Natural killer cell (primary cell): ENCODE data around the gene ATG3. TPM values are rescaled to one million over a fixed set of nuclear protein-coding genes. Genes with fewer than 3 reads are reported as not detected.
"Not testable (repeated sequence)": the region's sequence is repeated elsewhere in the genome, so short reads cannot be mapped to it uniquely, and the experiment has no call there.

Source experiments
- ATAC-seq, 3 donors: fragments of 150-1000 bp in 2 of 3; fragments of 200-7000 bp in 1 of 3; cut with Tn5 transposase; 1 replicate in 1 of 3; 2 replicates in 2 of 3; pipeline ENCODE4 v1.10.0; 2021; ENCODE audit warnings: mild to moderate bottlenecking in 2 of 3, moderate library complexity in 2 of 3
- DNase-seq, 2 donors: peaks; one replicate each; pipeline versions ENCODE4 v3.0.0 to v3.0.0-alpha.2; 2013 to 2021; ENCODE audit warnings: mixed read lengths in 1 of 2
- H3K27ac ChIP-seq: one replicate; pipeline ENCODE4 v1.5.1; 2013; ENCODE audit warnings: mild to moderate bottlenecking, low read length
- H3K27me3 ChIP-seq: one replicate; pipeline ENCODE4 v1.6.1; 2013; ENCODE audit warnings: low read length; ENCODE audit not compliant: control insufficient read depth, insufficient read depth
- H3K36me3 ChIP-seq: one replicate; pipeline ENCODE4 v1.6.1; 2013; ENCODE audit warnings: low read length; ENCODE audit not compliant: control insufficient read depth, insufficient read depth
- H3K4me1 ChIP-seq: one replicate; pipeline ENCODE4 v1.6.1; 2013; ENCODE audit warnings: low read length; ENCODE audit not compliant: control insufficient read depth, insufficient read depth
- H3K4me3 ChIP-seq: one replicate; pipeline ENCODE4 v1.5.1; 2013; ENCODE audit warnings: low read length
- H3K9me3 ChIP-seq: one replicate; pipeline ENCODE4 v1.6.1; 2013; ENCODE audit warnings: low read length; ENCODE audit not compliant: control insufficient read depth, insufficient read depth
- H3K27ac Mint-ChIP-seq, 2 donors: one replicate each; pipeline ENCODE4 v1.8.0; 2022; ENCODE audit warnings: mild to moderate bottlenecking in 2 of 2, mixed read lengths in 2 of 2, moderate library complexity in 1 of 2
- H3K27me3 Mint-ChIP-seq, 2 donors: one replicate each; pipeline ENCODE4 v1.8.0; 2022; ENCODE audit warnings: low read depth in 2 of 2, mixed read lengths in 2 of 2
- H3K36me3 Mint-ChIP-seq: one replicate; pipeline ENCODE4 v1.8.0; 2022; ENCODE audit warnings: mixed read lengths
- H3K4me1 Mint-ChIP-seq, 2 donors: one replicate each; pipeline ENCODE4 v1.8.0; 2022; ENCODE audit warnings: mixed read lengths in 2 of 2
- H3K4me3 Mint-ChIP-seq: one replicate; pipeline ENCODE4 v1.8.0; 2022; ENCODE audit warnings: mild to moderate bottlenecking, moderate library complexity, mixed read lengths
- H3K9me3 Mint-ChIP-seq, 2 donors: one replicate each; pipeline ENCODE4 v1.8.0; 2022; ENCODE audit warnings: mixed read lengths in 2 of 2
- WGBS: methylation state at CpG from one replicate; pipeline ENCODE4 v1.1.7; 2013; ENCODE audit warnings: missing lambda C conversion rate; ENCODE audit not compliant: insufficient coverage; 5-methylcytosine and 5-hydroxymethylcytosine counted together
- intact Hi-C: fragments of 100-400 bp; cut with micrococcal nuclease; formaldehyde crosslinking; loops from one replicate; pipeline ENCODE4 v1.14.2; 2022
- total RNA-seq, 4 donors: library from RNA; stranded (reverse); fragments of 120-200 nt in 1 of 4; gene quantifications; one replicate each; pipeline versions ENCODE4 v1.2.3 to v1.2.4, GENCODE V29; 2013 to 2022
- TF ChIP-seq, protein P1 (sequence below): fragments of 200-600 bp; IDR thresholded peaks from one replicate; pipeline ENCODE4 v1.8.0; 2022; ENCODE audit warnings: antibody characterized with exemption

The ATG3 gene
- total RNA-seq, 3 donors from 2014 or later (not counting 1 experiment from before 2014, with no cell fraction given) = 49.4 to 53.6 (median 52.0) TPM

- Mint-ChIP-seq H3K9me3 (no peaks in the 10 kb centered on the region), H3K4me3 (no peak overlapping the region), H3K27me3 (no peaks in the 10 kb centered on the region), H3K36me3 (peaks cover 12% of the 10 kb centered on the region), H3K4me1 (peaks cover 15 to 26% of the 10 kb centered on the region in 2 donors), H3K27ac (no peak overlapping the region)
- H3K9me3 ChIP-seq = no peaks in the 10 kb centered on the region
- H3K27me3 ChIP-seq = no peaks in the 10 kb centered on the region
- WGBS = 100% methylated on average over 2 of the region's 2 CpGs
- ATAC-seq (no peak), DNase-seq (no peak)
- peaks cover 36% of the 10 kb centered on the region for H3K36me3 ChIP-seq
- intact Hi-C loops = no loop called here
- TF ChIP-seq, protein P1, sequence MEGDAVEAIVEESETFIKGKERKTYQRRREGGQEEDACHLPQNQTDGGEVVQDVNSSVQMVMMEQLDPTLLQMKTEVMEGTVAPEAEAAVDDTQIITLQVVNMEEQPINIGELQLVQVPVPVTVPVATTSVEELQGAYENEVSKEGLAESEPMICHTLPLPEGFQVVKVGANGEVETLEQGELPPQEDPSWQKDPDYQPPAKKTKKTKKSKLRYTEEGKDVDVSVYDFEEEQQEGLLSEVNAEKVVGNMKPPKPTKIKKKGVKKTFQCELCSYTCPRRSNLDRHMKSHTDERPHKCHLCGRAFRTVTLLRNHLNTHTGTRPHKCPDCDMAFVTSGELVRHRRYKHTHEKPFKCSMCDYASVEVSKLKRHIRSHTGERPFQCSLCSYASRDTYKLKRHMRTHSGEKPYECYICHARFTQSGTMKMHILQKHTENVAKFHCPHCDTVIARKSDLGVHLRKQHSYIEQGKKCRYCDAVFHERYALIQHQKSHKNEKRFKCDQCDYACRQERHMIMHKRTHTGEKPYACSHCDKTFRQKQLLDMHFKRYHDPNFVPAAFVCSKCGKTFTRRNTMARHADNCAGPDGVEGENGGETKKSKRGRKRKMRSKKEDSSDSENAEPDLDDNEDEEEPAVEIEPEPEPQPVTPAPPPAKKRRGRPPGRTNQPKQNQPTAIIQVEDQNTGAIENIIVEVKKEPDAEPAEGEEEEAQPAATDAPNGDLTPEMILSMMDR = no peak
- no peaks in the 10 kb centered on the region for H3K4me1 ChIP-seq
- H3K27ac ChIP-seq = no peak overlapping the region
- no peak overlapping the region for H3K4me3 ChIP-seq
Observed at GRCh38 chr3:112568642-112569041, 6.9 kb upstream of the ATG3 start.

- ATAC-seq = no peak
- TF ChIP-seq, protein P1 = no peak
- no peak overlapping the region for H3K27ac ChIP-seq
- no peak overlapping the region for H3K4me3 ChIP-seq
- peaks cover 38 to 47% of the 10 kb centered on the region in 2 donors for H3K4me1 Mint-ChIP-seq
- no peaks in the 10 kb centered on the region for H3K9me3 Mint-ChIP-seq
- H3K9me3 ChIP-seq = no peaks in the 10 kb centered on the region
- DNase-seq = no peak
- H3K4me1 ChIP-seq = peaks cover 8% of the 10 kb centered on the region
- H3K36me3 Mint-ChIP-seq = peaks cover 6% of the 10 kb centered on the region
- no peak overlapping the region for H3K27ac Mint-ChIP-seq
- H3K27me3 ChIP-seq = no peaks in the 10 kb centered on the region
- H3K4me3 Mint-ChIP-seq = no peak overlapping the region
- intact Hi-C loops = loop anchor here (5.0 kb wide), 3 partner anchors 588 to 1492 kb away; partner anchors contain the start of genes ABHD10, ATP6V1A, CCDC191 and NAA50
- H3K27me3 Mint-ChIP-seq = no peaks in the 10 kb centered on the region
- peaks cover 6% of the 10 kb centered on the region for H3K36me3 ChIP-seq
Observed at GRCh38 chr3:112564940-112565305, 3.2 kb upstream of the ATG3 start.

- intact Hi-C loops = loop anchor here (5.0 kb wide), 3 partner anchors 587 to 1493 kb away; partner anchors contain the start of genes ABHD10, ATP6V1A, CCDC191 and NAA50
- not testable (repeated sequence) for H3K27me3 Mint-ChIP-seq, H3K27ac ChIP-seq, H3K36me3 ChIP-seq, H3K9me3 Mint-ChIP-seq, H3K4me3 ChIP-seq, H3K9me3 ChIP-seq, H3K27me3 ChIP-seq, H3K27ac Mint-ChIP-seq, ATAC-seq, DNase-seq, H3K36me3 Mint-ChIP-seq
- peaks cover 11% of the 10 kb centered on the region for H3K4me1 ChIP-seq
- peaks cover 43 to 53% of the 10 kb centered on the region in 2 donors for H3K4me1 Mint-ChIP-seq
- peak overlapping the region; percentile 13 for H3K4me3 Mint-ChIP-seq
- WGBS = 97% methylated on average over 7 of the region's 15 CpGs
Observed at GRCh38 chr3:112564247-112564939, 2.6 kb upstream of the ATG3 start.

DNA sequence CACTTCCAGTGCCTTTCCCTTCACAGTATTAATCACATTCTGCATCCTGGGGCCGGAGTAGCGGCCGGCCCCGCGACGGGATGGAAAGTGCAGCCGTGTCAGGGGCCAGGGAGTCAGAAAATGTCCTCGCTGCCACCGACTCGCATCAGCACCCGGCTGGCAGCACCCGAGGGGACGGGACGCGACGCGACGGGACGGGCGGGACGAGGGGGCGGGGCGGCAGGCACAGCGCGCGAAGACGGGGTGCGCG lies 353 bp downstream of the ATG3 start:
- intact Hi-C loops = loop anchor here (5.0 kb wide), 3 partner anchors 584 to 1496 kb away; partner anchors contain the start of genes ABHD10, ATP6V1A, CCDC191 and NAA50
- ATAC-seq = peak; percentile 46 to 67 (median 49)
- Mint-ChIP-seq H3K27ac (peak overlapping the region; percentile 96 to 97), H3K36me3 (peaks cover 6% of the 10 kb centered on the region), H3K4me1 (peaks cover 42 to 44% of the 10 kb centered on the region in 2 donors), H3K4me3 (peak overlapping the region; percentile 95), H3K9me3 (no peaks in the 10 kb centered on the region), H3K27me3 (no peaks in the 10 kb centered on the region)
- Histone ChIP-seq H3K27ac (peak overlapping the region; percentile 96), H3K4me1 (peaks cover 16% of the 10 kb centered on the region), H3K27me3 (no peaks in the 10 kb centered on the region), H3K36me3 (peaks cover 10% of the 10 kb centered on the region), H3K9me3 (no peaks in the 10 kb centered on the region), H3K4me3 (peak overlapping the region; percentile 92)
- TF ChIP-seq, protein P1 = no peak
- no peak for DNase-seq
- 0% methylated on average over 29 of the region's 29 CpGs for WGBS
